T-helper 22 cell (primary cell): ENCODE measurements around the gene PTPN3.

Experiments used
- DNase-seq: peaks from one replicate; pipeline ENCODE4 v3.0.0-alpha.2; 2020; ENCODE audit warnings: low read depth

Gene PTPN3

DNA sequence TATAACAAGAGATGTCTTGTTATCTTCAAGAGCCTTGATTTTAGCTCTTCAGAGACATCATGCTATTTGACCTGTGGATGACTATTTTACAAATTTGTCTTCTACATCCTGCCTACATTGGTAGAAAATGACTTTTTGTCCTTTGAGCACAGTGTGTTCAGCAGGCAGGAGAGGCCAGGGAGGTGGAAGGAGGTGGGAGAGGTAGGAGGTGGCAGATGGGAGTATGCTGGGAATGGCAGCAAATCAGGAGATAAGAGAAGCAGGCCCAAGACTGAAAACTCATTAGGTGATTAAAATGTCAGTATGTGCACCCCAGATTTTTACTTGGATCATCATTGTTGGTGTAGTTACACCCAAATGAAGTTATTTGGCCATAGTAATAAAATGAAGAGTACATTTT is 44.1 kb downstream of the PTPN3 start:
- DNase-seq, result no peak

DNA sequence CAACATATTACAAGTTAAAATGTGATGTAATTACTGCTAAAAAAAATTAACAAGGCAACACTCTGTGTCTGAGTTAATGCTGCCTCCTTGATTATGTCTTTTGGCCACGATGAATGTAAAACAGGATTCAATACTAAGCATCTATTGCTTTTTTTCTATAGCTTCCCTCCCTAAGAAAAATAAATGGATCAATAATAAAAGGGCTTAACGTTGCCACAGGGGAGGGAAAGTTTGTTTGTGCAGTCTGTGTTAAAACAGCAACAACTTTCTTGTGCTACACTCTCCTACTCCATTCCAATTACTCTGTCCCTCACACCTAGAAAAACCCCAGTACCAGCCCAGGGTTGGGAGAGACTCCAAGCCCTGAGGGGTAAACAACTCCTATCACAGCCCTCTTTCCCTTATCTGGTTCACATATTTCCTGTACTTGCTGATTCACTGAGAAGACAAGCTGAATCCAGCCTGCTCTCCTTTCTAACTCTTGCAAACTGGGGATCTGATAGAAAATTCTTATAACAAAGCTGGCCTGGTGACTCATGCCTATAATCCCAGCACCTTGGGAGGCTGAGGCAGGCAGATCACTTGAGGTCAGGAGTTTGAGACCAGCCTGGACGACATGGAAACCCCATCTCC is 44.8 kb downstream of the PTPN3 start:
- no peak for DNase-seq

DNA sequence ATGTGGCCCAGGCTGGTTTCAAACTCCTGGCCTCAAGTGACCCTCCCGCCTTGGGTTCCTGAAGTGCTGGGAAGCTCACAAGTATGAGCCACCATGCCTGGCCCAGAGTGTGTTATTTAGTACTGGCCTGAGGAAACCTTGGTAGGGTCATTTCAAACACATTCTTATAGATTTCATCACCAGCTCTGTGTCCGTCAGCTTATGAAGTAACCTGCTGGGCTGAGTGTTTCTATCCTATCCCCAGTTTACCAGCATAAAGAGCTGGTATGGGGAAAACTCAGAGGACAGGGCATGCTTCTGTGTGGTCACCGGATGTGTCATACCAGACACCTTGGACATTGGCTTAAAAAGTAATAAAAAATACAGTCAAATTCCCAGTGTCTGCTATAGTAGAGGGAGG is 45.3 kb downstream of the PTPN3 start:
- no peak for DNase-seq

DNA sequence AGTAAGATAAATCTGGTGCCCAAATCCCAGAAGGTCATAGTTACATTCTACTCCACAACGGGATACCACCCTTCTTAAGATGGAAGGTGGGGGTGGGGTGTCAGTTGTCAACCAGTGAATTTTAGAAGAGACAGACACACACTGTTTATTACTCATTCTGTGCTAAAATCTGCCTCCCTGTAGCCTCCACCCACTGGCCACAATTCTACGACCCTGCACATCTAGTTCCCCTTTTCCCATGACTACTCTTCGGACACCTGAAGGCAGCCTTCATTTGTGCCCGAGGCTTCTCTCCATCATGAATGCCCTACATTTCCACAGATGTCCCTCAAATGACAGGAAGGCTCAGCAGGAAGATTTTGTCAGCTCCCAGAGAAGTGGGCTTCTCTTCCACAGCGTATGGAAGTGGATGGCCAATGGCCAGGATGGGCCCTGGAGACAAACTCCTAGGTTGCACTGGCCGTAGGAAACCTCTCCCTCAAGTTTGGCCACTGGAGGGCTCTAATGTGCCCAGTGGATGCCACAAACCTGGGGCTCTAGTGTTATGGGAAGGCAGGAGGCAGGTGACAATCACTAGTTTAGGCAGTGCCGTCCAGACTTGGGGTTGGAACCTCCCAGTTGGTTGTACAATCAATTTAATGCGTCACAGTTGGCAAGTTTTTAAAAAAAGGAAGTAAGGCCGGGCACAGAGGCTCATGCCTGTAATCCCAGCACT is 46.6 kb downstream of the PTPN3 start:
- DNase-seq, result no peak

GRCh38 chr9:109450346-109450745 is 47.8 kb downstream of the PTPN3 start:
- no peak for DNase-seq

- no peak for DNase-seq
Observed at GRCh38 chr9:109449036-109449798, 48.9 kb downstream of the PTPN3 start.

- DNase-seq, result no peak
Observed at GRCh38 chr9:109448223-109448622, 49.9 kb downstream of the PTPN3 start.

GRCh38 chr9:109447329-109448076 is 50.6 kb downstream of the PTPN3 start:
- DNase-seq, result no peak

DNA sequence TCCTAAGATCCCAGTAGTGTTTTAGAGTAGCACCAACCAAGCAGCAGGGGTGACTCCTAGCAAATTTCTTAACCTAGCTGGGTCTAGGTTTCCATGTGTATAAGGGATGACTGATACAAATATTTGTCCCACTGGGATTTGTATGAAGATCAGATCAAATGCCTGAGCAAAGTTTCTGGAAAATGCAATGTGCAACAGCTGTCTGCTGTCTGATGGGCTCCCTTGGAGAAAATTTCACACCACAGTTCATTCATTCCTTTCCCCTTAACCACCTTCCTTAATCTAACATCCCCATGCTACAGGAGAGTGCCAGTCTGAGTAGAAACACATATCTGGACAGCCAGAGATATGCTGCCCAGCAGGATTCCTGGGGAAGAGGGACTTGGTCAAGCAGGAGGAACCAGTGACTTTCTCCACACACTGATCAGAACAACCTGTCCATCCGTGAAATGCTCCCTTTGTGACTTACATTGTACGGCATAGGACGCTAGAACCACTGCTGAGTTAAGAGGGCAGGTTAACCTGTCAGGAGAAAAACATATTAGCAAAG is 53.3 kb downstream of the PTPN3 start:
- no peak for DNase-seq

GRCh38 chr9:109442716-109443115 is 55.4 kb downstream of the PTPN3 start:
- DNase-seq, result no peak

DNA sequence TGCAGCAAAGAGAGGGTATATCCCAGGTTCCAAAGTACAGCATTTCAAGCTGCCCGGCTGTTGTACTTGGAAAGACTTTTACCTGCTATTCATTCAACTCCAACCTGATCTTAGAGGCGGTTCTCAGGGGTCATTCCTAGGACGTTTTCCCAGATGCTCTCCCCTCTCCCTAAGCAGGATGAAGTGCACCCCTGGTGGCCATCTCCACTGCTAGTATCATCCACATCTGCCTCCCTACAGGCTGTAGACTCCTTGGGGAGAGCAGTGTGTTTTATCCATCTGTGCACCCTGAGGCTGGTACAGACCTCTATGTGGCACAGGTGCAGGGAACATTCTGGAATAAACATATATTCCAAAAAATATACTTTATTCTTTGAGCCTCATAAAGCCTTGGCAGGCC is 56.8 kb downstream of the PTPN3 start:
- no peak for DNase-seq

- DNase-seq, result no peak
Observed at GRCh38 chr9:109440797-109441287, 57.3 kb downstream of the PTPN3 start.

DNA sequence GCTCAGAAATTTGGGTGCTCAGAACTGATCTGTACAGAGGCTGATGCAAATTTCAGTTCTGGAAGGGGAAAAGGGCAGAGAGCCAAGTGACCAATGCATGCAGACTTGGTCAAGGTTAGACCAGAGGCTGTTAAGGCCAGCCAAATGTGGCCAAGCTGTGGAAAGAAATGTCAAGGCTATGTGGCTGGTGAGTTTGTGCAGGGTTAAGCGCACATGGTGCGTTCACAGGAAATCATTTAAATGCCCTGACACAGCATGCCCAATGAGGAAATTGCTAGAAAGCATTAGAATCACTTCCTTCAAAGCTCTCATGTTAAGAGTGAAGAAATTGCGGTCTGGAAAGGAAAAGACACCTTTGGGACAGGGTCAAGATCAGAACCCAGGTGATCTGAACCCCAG is 58.0 kb downstream of the PTPN3 start:
- DNase-seq, result no peak

DNA sequence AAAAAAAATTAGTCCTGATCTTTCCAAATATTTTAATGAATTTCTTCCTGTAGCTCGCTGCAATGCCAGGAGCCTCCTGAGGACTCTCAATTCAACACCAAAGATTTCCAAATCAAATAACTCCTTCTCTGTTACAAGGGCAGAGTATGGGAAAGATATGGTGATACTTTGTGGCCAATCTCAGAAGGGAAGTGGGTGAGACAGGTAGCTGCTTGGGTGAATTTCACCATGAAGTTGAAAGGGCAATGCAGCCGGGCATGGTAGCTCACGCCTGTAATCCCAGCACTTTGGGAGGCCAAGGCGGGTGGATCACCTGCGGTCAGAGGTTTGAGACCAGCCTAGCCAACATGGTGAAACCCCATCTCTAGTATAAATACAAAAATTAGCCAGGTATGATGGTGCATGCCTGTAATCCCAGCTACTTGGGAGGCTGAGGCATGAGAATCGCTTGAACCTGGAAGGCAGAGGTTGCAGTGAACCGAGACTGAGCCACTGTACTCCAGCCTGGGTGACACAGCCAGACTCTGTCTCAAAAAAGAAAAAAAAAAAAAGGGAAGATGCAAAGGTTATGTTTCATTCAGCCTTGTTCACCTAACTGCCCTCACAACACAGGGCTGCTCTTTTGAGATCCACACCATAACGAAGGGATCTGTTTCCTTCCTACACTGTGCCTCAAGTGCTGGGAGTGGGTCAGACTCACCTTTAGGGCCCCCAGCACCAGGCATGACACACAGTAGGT is 58.6 kb downstream of the PTPN3 start:
- no peak for DNase-seq

- DNase-seq, result no peak
Observed at GRCh38 chr9:109437286-109437685, 60.8 kb downstream of the PTPN3 start.

DNA sequence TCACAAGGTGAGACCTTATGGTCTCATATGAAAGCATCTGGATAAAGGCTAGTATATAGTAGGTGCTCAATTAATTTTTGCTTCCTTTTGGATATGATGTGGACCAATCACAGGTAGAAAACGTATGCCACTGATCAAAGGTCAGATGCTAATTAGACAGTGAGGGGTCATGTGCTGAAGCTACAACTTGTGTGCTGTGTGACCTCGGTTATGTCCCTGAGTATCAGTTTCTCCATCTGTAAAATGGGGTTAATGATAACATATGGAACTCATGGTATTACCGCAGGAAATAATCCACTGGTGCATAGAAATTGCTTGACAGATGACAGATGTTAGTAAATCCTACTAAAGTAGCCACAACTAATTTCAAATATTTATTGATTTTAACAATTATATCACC is 62.0 kb downstream of the PTPN3 start:
- DNase-seq, result no peak

- DNase-seq, result no peak
Observed at GRCh38 chr9:109433476-109433875, 64.6 kb downstream of the PTPN3 start.

DNA sequence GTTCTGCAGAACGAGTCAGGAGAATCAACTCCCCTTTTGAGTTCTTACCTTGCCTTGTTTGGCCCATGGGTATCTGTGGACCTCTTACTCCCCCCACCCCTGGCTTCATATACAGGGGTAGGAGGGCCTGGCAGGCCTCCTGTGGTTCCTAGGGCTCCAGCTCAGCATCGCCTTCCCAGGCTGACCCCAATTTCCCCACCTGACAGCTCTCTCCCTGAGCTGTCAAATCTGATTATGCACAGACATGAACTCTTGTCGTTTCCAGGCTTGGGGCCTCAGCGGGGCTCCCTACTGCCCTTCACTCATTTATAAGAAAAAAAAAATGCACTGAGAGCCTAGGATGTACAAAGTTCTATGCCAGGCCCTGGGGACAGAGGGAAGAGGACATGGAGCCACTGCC is 67.9 kb downstream of the PTPN3 start:
- no peak for DNase-seq

- no peak for DNase-seq
Observed at GRCh38 chr9:109428854-109429253, 69.3 kb downstream of the PTPN3 start.

DNA sequence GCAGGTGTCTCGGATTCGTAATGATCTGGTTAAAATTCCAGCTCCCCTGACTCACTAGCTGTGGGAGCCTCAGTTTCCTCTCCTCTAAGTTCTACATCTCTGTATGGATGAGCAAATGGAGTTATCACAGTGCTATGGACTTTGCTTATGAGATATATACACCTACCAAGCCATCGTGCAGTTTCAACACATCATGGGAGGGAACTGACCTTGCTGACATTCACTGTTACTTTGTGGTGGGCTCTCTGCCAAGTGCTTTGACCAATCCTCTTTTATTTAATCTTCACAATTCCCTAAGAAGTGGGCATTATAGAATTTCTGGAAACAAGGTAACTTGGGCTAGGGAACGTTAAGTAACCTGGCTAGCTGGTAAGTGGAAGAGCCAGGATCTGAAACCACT is 70.2 kb downstream of the PTPN3 start:
- DNase-seq, result no peak

GRCh38 chr9:109426626-109427402 is 71.3 kb downstream of the PTPN3 start:
- DNase-seq, result no peak
